ENCODE measurements around the gene AGBL1.

AGBL1 gene

DNA sequence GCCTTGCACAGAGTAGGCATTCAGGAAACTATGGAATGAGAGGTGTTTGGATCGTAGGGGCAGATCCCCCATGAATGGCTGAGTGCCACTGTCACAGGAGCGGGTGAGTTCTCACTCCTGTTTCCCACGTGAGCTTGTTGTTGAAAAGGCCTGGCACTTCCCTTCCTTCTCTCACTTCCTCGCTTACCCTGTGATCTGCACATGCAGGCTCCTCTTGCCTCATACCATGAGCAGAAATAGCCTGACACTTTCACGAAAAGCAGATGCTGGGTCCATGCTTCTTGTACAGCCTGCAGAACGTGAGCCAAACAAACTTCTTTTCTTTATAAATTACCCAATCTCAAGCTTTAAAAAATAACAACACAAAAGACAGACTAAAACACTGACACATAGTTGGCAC is 55.4 kb downstream of the AGBL1 start:
- DNase-seq (ENCODE audit: extremely low read depth, insufficient read length): no peak

DNA sequence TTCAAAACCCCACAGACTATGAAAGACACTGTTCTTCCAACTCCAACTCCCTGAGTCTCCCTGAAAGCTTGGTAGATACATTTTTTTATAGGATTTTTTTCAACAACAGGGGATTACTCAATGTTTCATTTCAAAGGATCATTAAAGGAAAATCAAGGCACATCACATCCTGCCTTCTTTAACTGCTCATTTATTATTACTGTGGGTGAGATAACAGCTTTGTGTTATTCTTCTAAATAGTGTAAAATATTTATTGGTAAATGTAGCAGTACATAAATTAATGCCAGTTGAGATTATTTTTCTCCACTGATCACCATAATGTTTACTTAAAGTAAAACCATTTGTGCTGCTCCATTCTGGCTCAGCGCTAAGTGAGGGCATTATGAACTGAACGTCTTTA is 57.2 kb downstream of the AGBL1 start:
- H3K4me3 ChIP-seq (replicated peaks; ENCODE audit: low read depth, low read length): no peak overlapping the region
- H3K27me3 ChIP-seq (replicated peaks; ENCODE audit: control insufficient read depth, insufficient read depth, low read length): no peaks in the 10 kb centered on the region
- TF ChIP-seq, protein P1, sequence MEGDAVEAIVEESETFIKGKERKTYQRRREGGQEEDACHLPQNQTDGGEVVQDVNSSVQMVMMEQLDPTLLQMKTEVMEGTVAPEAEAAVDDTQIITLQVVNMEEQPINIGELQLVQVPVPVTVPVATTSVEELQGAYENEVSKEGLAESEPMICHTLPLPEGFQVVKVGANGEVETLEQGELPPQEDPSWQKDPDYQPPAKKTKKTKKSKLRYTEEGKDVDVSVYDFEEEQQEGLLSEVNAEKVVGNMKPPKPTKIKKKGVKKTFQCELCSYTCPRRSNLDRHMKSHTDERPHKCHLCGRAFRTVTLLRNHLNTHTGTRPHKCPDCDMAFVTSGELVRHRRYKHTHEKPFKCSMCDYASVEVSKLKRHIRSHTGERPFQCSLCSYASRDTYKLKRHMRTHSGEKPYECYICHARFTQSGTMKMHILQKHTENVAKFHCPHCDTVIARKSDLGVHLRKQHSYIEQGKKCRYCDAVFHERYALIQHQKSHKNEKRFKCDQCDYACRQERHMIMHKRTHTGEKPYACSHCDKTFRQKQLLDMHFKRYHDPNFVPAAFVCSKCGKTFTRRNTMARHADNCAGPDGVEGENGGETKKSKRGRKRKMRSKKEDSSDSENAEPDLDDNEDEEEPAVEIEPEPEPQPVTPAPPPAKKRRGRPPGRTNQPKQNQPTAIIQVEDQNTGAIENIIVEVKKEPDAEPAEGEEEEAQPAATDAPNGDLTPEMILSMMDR (IDR thresholded peaks at IDR 0.05; ENCODE audit: insufficient read depth, low read length, poor library complexity, severe bottlenecking): no peak
- no peaks in the 10 kb centered on the region for H3K36me3 ChIP-seq (ENCODE audit: control insufficient read depth, insufficient read depth, low read length)
- DNase-seq (ENCODE audit: extremely low read depth, insufficient read length): no peak

More for the DNA sequence above, 55.4 kb downstream of the AGBL1 start:
- TF ChIP-seq, protein P1 (IDR thresholded peaks at IDR 0.05; ENCODE audit: insufficient read depth, low read length, poor library complexity, severe bottlenecking): no peak
- Histone ChIP-seq H3K4me3 (replicated peaks; ENCODE audit: low read depth, low read length) (no peak overlapping the region), H3K36me3 (ENCODE audit: control insufficient read depth, insufficient read depth, low read length) (no peaks in the 10 kb centered on the region), H3K27me3 (replicated peaks; ENCODE audit: control insufficient read depth, insufficient read depth, low read length) (no peaks in the 10 kb centered on the region)

DNA sequence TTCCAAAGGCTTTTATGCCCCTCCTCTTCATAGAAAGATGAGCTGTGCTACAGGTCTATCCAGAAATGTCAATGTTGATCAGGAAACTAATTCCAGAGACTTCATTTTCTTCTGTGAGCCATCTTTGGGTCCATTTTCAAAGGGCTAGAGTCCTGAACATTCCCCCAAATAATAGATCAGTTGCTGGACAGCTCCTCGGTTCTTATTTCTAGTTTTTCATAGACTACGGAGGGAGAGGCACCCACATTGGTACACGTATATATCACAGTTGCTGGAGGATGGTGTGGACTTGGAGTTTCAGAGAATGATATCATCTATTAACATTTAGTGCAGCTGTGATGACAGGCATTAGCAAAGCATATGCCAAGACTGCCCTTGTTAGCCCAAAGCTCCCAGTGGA is 59.1 kb downstream of the AGBL1 start:
- TF ChIP-seq, protein P1 (IDR thresholded peaks at IDR 0.05; ENCODE audit: insufficient read depth, low read length, poor library complexity, severe bottlenecking): no peak
- Histone ChIP-seq H3K36me3 (ENCODE audit: control insufficient read depth, insufficient read depth, low read length) (no peaks in the 10 kb centered on the region), H3K4me3 (replicated peaks; ENCODE audit: low read depth, low read length) (no peak overlapping the region), H3K27me3 (replicated peaks; ENCODE audit: control insufficient read depth, insufficient read depth, low read length) (no peaks in the 10 kb centered on the region)
- DNase-seq (ENCODE audit: extremely low read depth, insufficient read length): no peak

DNA sequence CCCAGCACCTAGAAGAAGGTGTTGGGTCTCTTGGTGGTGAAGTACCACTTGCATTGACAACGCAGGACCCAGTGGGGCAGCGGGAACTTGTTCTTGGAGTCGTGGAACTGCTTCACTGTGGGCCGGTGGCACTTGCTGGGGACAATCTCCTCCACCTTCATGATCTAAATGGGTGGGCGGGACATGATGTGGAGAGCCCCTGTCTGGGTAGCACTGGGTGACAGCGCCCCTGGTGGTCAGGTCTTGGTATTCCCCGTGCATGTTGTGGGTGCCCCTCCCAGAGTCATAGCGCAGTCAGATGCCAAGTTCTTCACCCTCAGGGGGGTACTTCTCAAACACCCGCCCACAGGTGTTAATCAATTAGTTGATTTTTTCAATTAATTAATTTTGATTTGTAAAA is 60.2 kb downstream of the AGBL1 start:
- Histone ChIP-seq H3K36me3 (ENCODE audit: control insufficient read depth, insufficient read depth, low read length) (no peaks in the 10 kb centered on the region), H3K4me3 (replicated peaks; ENCODE audit: low read depth, low read length) (no peak overlapping the region), H3K27me3 (replicated peaks; ENCODE audit: control insufficient read depth, insufficient read depth, low read length) (no peaks in the 10 kb centered on the region)
- DNase-seq (ENCODE audit: extremely low read depth, insufficient read length): peak; percentile 6
- TF ChIP-seq, protein P1 (IDR thresholded peaks at IDR 0.05; ENCODE audit: insufficient read depth, low read length, poor library complexity, severe bottlenecking): peak; percentile 33

DNA sequence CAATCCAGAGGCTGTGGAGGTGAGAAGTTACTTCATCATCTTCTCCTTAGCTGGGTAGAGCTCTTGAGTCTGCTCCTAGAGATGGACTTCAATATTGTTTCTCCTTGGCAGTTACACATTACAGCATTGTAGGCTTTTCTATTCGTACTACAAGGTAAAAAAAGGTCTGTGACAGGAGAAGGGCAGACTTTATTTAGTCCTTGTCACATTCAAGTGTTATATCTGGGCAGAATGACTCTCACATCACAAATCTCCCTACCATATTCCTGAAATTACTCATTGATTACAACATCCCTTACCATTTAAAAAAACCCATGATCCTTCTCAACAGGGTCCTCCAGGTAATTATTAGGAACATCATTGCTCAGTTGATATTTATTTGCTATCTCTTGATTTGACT is 75.0 kb downstream of the AGBL1 start:
- Histone ChIP-seq H3K36me3 (ENCODE audit: control insufficient read depth, insufficient read depth, low read length) (no peaks in the 10 kb centered on the region), H3K27me3 (replicated peaks; ENCODE audit: control insufficient read depth, insufficient read depth, low read length) (no peaks in the 10 kb centered on the region), H3K4me3 (replicated peaks; ENCODE audit: low read depth, low read length) (no peak overlapping the region)
- DNase-seq (ENCODE audit: extremely low read depth, insufficient read length): no peak
- TF ChIP-seq, protein P1 (IDR thresholded peaks at IDR 0.05; ENCODE audit: insufficient read depth, low read length, poor library complexity, severe bottlenecking): no peak

DNA sequence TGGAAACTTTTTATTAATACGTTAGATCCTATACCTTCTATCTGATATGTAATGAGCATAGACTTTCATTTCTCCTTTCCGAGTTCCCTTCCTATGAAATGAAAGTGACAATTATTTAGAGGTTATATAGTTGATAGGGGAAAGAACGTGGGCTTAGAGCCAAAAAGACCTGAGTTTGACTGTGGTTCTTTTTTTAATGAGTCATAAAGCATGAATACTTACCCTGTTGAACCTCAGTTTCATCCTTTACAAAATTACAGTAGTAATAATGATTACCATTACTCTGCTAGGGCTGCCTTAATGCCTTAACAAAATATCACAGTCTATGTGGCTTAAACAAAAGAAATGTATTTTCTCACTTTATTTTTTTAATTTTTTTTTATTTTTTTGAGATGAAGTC is 75.9 kb downstream of the AGBL1 start:
- Histone ChIP-seq H3K4me3 (replicated peaks; ENCODE audit: low read depth, low read length) (no peak overlapping the region), H3K36me3 (ENCODE audit: control insufficient read depth, insufficient read depth, low read length) (no peaks in the 10 kb centered on the region), H3K27me3 (replicated peaks; ENCODE audit: control insufficient read depth, insufficient read depth, low read length) (no peaks in the 10 kb centered on the region)
- no peak for DNase-seq (ENCODE audit: extremely low read depth, insufficient read length)
- TF ChIP-seq, protein P1 (IDR thresholded peaks at IDR 0.05; ENCODE audit: insufficient read depth, low read length, poor library complexity, severe bottlenecking): no peak
